ENCODE measurements around the gene DNAJC10. TPM values are rescaled to one million over a fixed set of nuclear protein-coding genes. Genes with fewer than 3 reads are reported as not detected.

Gene DNAJC10
- 76.7 and 111 TPM in 2 replicates for total RNA-seq

GRCh38 chr2:182715892-182716649 is at the start of gene DNAJC10:
Gene DNAJC10 (plus strand): TSS chr2:182716257. CDS start chr2:182718087, 1,830 bp downstream.

Other genes with a start within 250 kb of the DNAJC10 start
- gene FRZB, start 150.4 kb downstream of the DNAJC10 start, total RNA-seq: 0.17 and 0.44 TPM in 2 replicates